Immature natural killer cell (primary cell): ENCODE results near the gene ALDH3B1. TPM values are rescaled to one million over a fixed set of nuclear protein-coding genes. Genes with fewer than 3 reads are reported as not detected.
A peak's percentile ranks its signal among the peaks of the same experiment; 100 is the strongest.

ENCODE experiments used
- DNase-seq, 3 donors: peaks; one replicate each; pipeline ENCODE4 v3.0.0; 2022; ENCODE audit warnings: mixed read lengths in 1 of 3
- H3K27ac Mint-ChIP-seq, 6 donors: one replicate each; pipeline ENCODE4 v1.8.0; 2020; ENCODE audit warnings: mixed read lengths in 6 of 6, mild to moderate bottlenecking in 5 of 6, inconsistent platforms in 4 of 6, moderate library complexity in 3 of 6
- H3K27me3 Mint-ChIP-seq, 3 donors: one replicate each; pipeline ENCODE4 v1.8.0; 2020 to 2021; ENCODE audit warnings: low read depth in 3 of 3, mild to moderate bottlenecking in 3 of 3, mixed read lengths in 3 of 3, moderate library complexity in 3 of 3, inconsistent platforms in 1 of 3
- H3K36me3 Mint-ChIP-seq, 3 donors: one replicate each; pipeline ENCODE4 v1.8.0; 2020; ENCODE audit warnings: mixed read lengths in 3 of 3, inconsistent platforms in 2 of 3, mild to moderate bottlenecking in 2 of 3
- H3K4me1 Mint-ChIP-seq, 2 donors: one replicate each; pipeline ENCODE4 v1.8.0; 2020; ENCODE audit warnings: inconsistent platforms in 2 of 2, mild to moderate bottlenecking in 2 of 2, mixed read lengths in 2 of 2, moderate library complexity in 1 of 2
- H3K4me3 Mint-ChIP-seq, 5 donors: one replicate each; pipeline ENCODE4 v1.8.0; 2020; ENCODE audit warnings: mild to moderate bottlenecking in 5 of 5, mixed read lengths in 5 of 5, inconsistent platforms in 3 of 5, moderate library complexity in 3 of 5
- H3K9me3 Mint-ChIP-seq, 6 donors: one replicate each; pipeline ENCODE4 v1.8.0; 2020; ENCODE audit warnings: mild to moderate bottlenecking in 6 of 6, mixed read lengths in 6 of 6, inconsistent platforms in 4 of 6, moderate library complexity in 3 of 6
- polyA plus RNA-seq, 3 donors: library from polyadenylated mRNA; unstranded; fragments of 300-500 nt; fragmentation: Illumina TruSeq; gene quantifications; one replicate each; pipeline ENCODE4 v1.2.3, GENCODE V29; 2021

The ALDH3B1 gene
- polyA plus RNA-seq, 3 donors from 2014 or later = 3.4 to 3.8 TPM; not detected in 1

DNA sequence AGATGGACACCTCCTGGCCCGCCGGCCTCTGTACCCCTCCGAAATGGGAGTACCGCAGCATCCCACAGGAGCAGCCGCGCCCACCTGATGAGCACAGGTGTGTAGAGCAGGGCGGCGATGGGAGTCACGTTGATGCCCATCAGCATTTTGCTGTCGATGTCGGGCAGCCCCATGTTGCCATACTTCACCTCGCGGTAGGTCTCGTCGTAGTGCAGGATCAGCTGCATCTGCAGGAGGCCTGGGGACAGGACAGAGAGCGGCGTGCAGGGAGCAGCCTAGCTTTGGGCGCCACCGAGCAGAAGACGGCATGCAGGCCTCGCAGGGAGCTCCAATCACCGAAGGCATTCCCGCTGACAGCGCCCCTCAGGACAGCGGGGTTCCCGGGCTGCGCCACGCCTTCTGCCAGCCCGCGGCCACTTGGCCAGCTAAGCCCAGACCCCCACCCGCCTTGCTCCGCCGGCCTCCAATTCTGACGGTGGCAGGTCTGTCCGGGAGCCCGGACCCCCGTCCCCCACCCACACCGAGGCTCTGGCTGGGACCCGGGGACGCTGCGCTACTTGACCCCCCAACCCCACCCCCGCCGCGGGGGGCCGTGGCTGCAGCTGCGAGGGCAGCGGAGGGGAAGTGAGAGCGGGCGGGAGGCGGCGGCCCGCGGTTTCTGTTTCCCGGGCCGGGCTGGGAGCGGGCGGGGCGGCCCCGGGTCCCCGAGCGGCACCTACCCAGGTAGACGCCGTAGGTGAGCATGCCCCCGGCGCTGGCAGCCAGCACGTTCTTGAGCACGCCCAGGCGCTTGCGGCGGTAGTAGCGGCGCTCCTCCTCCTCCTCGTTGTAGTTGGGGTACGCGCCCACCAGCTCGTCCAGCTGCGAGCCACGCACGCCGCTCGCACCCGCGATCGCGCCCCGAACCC, 6.9 kb upstream of the ALDH3B1 start:
- Mint-ChIP-seq H3K36me3 (peaks cover 0 to 2% (median 0%) of the 10 kb centered on the region in 3 donors), H3K4me3 (peak overlapping the region; percentile 79 to 89 (median 85)), H3K4me1 (peaks cover 31 to 37% of the 10 kb centered on the region in 2 donors), H3K27me3 (peaks cover 0 to 2% (median 0%) of the 10 kb centered on the region in 3 donors), H3K27ac (peak overlapping the region; percentile 37 to 88 (median 77)), H3K9me3 (no peaks in the 10 kb centered on the region)
- peak in 1 of 3 donors; percentile 49 for DNase-seq

DNA sequence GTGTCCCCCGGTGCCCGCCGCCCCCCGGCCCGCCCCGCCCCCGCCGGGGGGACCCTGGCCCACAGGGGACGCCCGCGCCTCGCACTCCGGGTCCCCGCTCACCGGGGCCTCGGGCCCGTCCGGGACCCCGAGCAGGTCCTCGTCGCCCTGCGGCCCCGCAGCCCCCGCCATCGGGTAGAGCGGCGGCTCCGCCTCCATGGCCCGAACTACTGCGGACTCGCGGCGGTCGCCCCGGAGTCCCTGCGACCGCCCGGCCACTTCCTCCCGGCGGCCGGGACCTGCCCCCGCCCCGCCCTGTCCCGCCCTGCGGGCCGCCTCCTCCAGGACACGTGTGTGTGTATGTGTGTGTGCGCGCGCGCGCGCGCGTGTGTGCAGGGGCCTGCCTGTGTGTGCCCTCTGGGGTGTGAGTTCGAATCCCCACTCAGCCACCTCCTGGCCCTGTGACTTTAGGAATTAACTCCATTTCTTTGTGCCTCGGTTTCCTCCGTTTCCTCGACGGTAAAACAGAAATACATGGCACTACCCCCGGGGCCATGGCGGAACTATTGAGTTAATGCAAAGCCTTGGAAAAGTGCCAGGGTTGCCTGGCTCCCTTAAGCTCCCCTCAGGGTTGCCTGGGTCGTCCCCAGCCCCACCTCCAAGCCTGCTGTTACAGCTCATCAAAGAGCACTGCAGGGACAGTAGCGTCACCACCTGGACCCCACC, 6.1 kb upstream of the ALDH3B1 start, which contains the start of gene UNC93B1:
TSS of gene UNC93B1 (minus strand) at position 252 of the 705 bp plus-strand sequence. CDS start at position 198, 54 bp downstream.
- Mint-ChIP-seq H3K36me3 (no peaks in the 10 kb centered on the region), H3K27me3 (peaks cover 0 to 2% (median 0%) of the 10 kb centered on the region in 3 donors), H3K4me3 (peak within 1 kb of the TSS; percentile 86 to 90 (median 89)), H3K9me3 (no peaks in the 10 kb centered on the region), H3K4me1 (peaks cover 26 to 34% of the 10 kb centered on the region in 2 donors), H3K27ac (peak within 1 kb of the TSS; percentile 64 to 89 (median 82))
- peak; percentile 77 to 85 (median 81) for DNase-seq

DNA sequence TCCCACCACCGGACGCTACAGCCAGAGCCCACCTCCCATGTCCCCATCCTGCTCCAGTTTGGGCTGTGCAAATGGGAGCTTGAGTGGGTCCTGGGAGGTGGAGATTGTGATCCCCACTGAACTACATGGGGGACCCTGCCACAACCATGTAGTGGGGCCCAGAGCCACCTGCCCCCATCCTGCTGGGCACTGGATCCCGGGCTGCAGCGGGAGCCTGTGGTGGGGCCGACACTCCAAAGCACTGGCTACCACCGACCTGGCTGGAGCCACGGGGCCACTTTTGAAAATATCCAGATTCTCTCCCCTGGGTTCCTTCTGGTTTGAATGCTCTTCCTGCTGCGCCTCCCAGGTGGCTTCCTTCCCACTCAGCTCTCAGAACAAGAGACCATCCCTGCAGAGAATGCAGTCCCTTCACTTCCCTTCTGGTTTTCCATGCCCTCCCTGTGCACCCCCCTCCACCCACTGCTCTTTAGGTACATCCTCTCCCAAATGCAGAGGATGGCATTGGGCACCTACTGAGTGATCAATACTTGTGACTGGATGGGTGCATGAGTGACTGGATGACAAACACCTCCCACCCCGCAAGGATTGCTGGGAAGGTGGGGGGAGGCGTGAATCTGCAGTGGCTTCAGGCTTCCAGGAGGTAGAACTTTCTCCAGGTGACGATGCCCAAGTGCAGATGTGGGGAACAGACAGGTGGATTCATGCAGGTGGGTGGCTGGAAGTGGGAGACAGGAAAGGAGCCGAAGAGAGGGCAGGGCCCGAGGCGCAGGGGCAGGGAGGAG, 5.4 kb upstream of the ALDH3B1 start:
- Mint-ChIP-seq H3K9me3 (no peaks in the 10 kb centered on the region), H3K27ac (peak overlapping the region; percentile 10 to 83 (median 70)), H3K4me1 (peaks cover 33 to 41% of the 10 kb centered on the region in 2 donors), H3K36me3 (no peaks in the 10 kb centered on the region), H3K4me3 (peak overlapping the region; percentile 86 to 90 (median 89)), H3K27me3 (peaks cover 0 to 2% (median 0%) of the 10 kb centered on the region in 3 donors)
- DNase-seq = no peak

DNA sequence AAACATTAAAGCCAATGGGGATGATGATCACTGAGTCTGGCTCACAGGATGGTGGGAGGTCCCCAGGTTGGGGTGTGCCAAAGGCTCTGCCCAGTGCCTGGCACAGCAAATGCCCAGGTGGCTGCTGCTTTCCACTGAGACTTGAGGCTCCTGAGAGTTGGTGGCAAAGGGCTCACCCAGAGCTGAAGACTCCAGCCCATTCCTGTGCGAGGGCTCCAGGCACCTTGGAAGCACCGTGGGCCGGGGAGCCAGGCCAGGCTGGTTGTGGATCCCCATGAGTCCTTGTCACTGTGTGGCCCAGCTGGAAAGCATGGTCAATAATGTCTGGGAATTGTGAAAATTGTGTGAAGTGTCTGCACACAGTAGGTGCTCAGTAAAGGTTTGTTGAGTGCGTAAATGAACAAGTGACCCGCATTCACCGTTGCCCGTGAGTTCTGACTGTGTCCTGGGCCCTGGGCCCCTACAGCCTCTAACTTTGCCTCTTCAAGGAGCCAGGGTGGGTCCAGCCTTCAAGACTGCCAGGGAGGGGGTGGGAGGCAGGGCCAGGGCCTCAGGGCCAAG, 3.4 kb upstream of the ALDH3B1 start:
- H3K36me3 Mint-ChIP-seq = no peaks in the 10 kb centered on the region
- H3K4me1 Mint-ChIP-seq = peaks cover 38 to 49% of the 10 kb centered on the region in 2 donors
- no peak for DNase-seq
- H3K27ac Mint-ChIP-seq = no peak overlapping the region
- H3K4me3 Mint-ChIP-seq = peak overlapping the region in 1 of 5 donors; percentile 44
- H3K9me3 Mint-ChIP-seq = no peaks in the 10 kb centered on the region
- H3K27me3 Mint-ChIP-seq = peaks cover 0 to 2% (median 0%) of the 10 kb centered on the region in 3 donors

DNA sequence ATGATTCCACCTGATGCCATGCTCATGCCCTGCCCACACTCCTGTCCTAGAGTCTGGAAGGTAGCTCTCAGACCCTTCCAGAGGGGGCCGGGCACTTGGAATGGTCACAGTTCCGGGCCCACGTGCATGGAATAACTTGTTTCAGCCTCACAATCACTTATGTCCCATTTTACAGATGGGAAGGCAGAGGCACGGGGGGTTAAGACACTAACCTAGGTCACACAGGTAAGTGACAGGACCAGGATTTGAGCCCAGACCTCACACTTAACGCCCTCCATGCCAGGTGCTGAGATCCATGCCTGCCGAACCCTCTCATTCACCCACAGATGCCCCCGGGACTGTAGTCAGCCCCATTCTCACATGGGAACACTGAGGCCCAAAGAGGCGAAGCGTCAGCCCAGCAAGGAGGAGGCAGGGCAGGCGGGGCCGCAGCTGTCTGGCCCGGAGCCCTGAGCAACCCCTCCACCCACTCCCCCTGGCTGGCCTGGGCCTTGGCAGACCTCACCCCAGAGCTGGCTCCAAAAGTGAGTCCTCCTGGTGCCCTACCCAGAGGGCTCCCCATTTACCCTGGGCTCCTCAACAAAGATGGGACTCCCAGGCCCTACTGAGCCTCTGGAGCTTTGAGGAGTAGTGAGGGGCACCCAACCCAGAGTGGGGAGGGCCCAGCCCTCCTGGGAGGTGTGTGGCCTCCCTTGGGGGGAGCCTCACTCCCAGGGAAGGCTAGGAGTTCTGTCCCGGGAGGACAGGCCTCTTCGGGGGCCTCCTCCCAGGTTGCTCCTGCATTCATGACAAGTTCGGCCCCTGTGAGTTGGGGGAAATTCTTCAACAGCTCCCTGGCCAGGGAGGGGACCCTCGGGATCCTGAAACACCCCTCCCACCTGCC, 2.4 kb upstream of the ALDH3B1 start:
- H3K9me3 Mint-ChIP-seq = no peaks in the 10 kb centered on the region
- no peak overlapping the region for H3K27ac Mint-ChIP-seq
- H3K27me3 Mint-ChIP-seq = peaks cover 0 to 2% (median 0%) of the 10 kb centered on the region in 3 donors
- no peaks in the 10 kb centered on the region for H3K36me3 Mint-ChIP-seq
- DNase-seq = no peak
- no peak overlapping the region for H3K4me3 Mint-ChIP-seq
- peaks cover 32 to 44% of the 10 kb centered on the region in 2 donors for H3K4me1 Mint-ChIP-seq

DNA sequence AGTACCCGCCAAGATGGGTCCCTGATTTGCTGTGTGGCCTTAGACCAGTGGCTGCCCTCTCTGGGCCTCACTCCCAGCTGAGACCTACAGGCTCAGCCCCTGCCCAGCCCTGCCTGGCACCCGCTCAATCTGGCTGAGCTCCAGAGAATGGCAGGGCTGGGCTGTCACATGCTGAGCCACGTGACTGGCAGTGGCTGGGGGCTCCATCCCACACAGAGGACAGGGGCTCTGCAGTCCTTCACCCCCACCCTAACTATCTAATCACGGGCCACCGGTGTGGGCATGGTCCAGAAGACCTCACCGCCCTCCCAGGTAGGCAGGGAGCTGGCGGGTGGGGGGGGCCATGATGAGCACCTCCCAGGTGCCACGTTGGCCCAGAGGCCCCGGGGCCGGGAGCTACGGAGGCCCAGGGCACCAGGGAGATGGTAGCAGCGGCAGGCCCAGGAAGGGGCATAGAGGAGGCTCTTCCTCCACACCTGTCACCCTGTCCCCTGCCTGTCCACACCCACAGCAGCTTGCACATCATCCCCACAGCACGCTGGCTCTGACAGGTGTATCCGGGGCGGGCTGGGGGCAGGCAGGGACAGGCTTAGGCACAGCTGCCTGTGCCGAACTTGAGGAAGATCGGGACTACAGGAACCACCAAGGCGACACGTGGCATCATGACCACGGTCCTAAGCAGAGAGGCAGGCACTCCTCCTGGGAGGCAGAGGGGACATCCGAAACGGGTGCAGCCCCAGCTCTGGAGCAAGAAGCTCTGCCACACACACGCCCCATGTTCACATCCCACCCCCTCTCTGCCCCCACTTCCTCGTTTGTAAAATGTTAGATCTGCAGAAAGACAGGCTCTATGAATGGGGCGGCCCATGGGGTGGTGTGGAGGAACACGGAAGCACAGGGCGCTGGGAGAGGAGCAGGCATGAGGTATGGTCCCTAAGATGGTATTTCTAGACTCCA, 1.5 kb upstream of the ALDH3B1 start:
- peaks cover 0 to 2% (median 0%) of the 10 kb centered on the region in 3 donors for H3K27me3 Mint-ChIP-seq
- peak overlapping the region in 3 of 6 donors; percentile 30 to 58 (median 55) for H3K27ac Mint-ChIP-seq
- H3K4me3 Mint-ChIP-seq = peak overlapping the region in 2 of 5 donors; percentile 28 to 72
- no peaks in the 10 kb centered on the region for H3K9me3 Mint-ChIP-seq
- H3K36me3 Mint-ChIP-seq = no peaks in the 10 kb centered on the region
- H3K4me1 Mint-ChIP-seq = peaks cover 28 to 41% of the 10 kb centered on the region in 2 donors
- DNase-seq = no peak

DNA sequence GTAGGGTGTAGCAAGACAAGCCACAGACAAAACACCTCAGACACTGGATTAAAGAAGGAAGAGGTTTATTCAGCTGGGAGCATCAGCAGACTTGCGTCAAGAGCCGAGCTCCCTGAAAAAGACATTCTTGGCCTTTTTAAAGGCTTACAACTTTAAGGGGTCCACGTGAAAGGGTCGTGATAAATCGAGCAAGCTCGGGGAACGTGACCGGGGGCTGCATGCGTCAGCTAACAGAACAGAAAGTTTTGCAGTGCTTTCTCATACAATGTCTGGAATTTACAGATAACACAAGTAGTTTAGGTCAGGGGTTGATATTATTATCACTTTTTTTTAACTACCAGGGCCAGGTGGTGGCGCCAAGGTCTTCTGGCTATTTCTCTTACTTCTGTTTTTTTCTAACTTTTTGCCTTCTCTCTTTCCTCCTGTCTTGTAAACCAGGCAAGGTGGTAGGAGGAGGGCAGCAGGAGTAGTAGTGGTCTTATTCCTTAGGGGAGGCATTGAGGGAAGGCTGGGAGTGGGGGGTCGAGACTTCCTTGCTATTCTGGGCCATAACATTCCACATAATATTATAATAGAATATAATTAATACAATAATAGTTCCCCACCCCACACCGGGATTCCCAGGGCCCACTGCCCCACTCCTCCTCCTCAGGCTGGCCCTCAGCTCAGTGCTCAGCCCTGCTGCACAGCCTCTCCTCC, 587 bp upstream of the ALDH3B1 start:
- H3K36me3 Mint-ChIP-seq = no peaks in the 10 kb centered on the region
- no peaks in the 10 kb centered on the region for H3K9me3 Mint-ChIP-seq
- peak overlapping the region in 4 of 5 donors; percentile 40 to 72 (median 58) for H3K4me3 Mint-ChIP-seq
- peak overlapping the region in 5 of 6 donors; percentile 50 to 77 (median 70) for H3K27ac Mint-ChIP-seq
- peaks cover 0 to 2% (median 0%) of the 10 kb centered on the region in 3 donors for H3K27me3 Mint-ChIP-seq
- peaks cover 23 to 35% of the 10 kb centered on the region in 2 donors for H3K4me1 Mint-ChIP-seq
- DNase-seq = peak in 2 of 3 donors; percentile 26 to 34

DNA sequence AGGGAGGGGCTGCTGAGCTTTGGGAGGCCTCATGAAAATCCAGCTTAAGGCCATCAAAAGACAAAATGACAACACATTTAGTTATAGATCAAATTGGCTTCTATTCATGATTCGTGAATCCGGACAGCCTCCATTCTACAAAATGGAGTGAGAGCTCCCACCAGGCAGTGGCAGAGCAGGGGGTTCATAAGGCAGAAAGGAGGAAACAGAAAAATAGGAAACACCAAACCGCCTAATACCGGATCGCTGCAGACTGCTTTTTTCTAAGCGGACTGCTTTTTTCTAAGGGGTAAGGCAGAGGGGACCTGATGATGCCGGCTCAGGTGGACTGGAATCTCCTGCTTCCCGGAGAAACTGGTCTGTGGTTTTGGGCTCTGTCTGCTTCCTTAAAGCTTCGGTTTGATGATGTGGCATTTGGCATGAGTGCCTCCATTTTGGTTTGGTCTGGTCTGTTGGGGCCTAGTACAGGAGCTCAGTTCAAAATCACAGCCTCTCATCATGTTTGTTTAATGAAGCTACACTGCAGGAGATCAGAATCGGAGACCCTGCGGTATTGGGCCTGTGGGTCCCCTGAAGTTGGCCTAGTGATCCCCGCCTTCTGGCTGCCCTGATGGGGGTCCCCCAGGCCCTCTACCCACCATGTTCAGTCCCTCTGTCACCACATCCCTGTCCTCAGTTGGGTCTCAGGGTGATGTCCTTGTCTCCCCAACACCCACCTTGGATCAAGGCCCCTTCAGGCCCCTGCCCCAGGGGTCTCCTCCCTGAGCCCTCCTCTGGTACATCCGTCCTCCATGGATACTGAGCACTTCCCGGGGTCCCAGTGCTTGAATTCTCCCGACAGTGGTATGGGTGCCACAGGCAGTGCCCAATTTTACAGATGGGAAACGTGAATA, 1.2 kb downstream of the ALDH3B1 start:
- H3K4me3 Mint-ChIP-seq = peak overlapping the region in 1 of 5 donors; percentile 13
- peaks cover 16 to 29% of the 10 kb centered on the region in 2 donors for H3K4me1 Mint-ChIP-seq
- H3K9me3 Mint-ChIP-seq = no peaks in the 10 kb centered on the region
- peaks cover 0 to 2% (median 1%) of the 10 kb centered on the region in 3 donors for H3K27me3 Mint-ChIP-seq
- H3K36me3 Mint-ChIP-seq = no peaks in the 10 kb centered on the region
- no peak for DNase-seq
- peak overlapping the region in 2 of 6 donors; percentile 48 to 56 for H3K27ac Mint-ChIP-seq

DNA sequence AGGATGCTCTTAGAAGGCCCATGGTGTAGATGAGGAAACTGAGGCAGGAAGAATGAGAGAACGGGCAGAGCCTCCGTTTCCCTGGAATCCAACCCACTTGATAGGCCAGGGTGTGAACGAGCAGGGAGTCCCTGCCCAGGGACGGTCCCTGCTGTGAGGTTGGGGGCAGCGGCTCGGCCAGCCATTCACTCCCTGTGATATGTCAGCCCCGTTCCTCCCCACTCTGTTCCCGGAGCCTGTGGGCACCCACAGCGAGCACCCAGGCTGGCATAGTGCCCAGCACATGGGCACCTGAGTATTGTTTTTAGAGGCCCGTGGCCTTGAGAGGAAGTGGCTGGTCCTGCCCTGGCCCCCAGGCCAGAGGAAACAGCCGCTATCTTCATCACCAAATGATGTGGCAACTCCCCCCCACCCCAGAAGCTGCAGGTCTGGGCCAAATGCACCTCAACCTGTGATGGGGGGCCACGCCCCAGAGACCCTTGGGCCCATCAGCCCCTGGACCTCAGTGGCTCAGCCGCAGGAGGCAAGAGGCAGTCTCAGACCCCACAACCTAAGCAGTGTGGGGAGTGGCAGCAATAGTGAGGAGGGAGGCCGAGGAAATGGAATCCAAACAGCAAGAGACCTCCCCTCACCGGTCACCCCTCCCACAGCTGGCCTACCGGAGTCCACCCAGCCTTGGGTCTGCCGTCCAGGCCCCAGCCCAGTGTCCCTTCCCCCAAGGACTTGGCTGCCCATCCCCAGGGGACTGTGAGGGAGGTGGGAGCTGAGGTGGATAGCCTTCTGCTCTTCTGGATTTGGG, 2.1 kb downstream of the ALDH3B1 start:
- Mint-ChIP-seq H3K27ac (peak overlapping the region in 2 of 6 donors; percentile 16 to 48), H3K27me3 (peaks cover 0 to 2% (median 1%) of the 10 kb centered on the region in 3 donors), H3K4me1 (peaks cover 16 to 29% of the 10 kb centered on the region in 2 donors), H3K9me3 (no peaks in the 10 kb centered on the region), H3K36me3 (no peaks in the 10 kb centered on the region), H3K4me3 (peak overlapping the region in 1 of 5 donors; percentile 13)
- DNase-seq = peak in 1 of 3 donors; percentile 21
